ENCODE results near the gene TMEM121. TPM values are rescaled to one million over a fixed set of nuclear protein-coding genes. Genes with fewer than 3 reads are reported as not detected.
"Not testable (repeated sequence)": the region's sequence is repeated elsewhere in the genome, so short reads cannot be mapped to it uniquely, and the experiment has no call there.

The TMEM121 gene
- total RNA-seq, 1 donor from 2014 or later, result 1.5 TPM

- Histone ChIP-seq H3K4me1 (no peaks in the 10 kb centered on the region), H3K27ac (no peak overlapping the region), H3K36me3 (no peaks in the 10 kb centered on the region), H3K4me3 (no peak overlapping the region), H3K9me3 (no peaks in the 10 kb centered on the region), H3K27me3 (no peaks in the 10 kb centered on the region)
- TF ChIP-seq, protein P1, sequence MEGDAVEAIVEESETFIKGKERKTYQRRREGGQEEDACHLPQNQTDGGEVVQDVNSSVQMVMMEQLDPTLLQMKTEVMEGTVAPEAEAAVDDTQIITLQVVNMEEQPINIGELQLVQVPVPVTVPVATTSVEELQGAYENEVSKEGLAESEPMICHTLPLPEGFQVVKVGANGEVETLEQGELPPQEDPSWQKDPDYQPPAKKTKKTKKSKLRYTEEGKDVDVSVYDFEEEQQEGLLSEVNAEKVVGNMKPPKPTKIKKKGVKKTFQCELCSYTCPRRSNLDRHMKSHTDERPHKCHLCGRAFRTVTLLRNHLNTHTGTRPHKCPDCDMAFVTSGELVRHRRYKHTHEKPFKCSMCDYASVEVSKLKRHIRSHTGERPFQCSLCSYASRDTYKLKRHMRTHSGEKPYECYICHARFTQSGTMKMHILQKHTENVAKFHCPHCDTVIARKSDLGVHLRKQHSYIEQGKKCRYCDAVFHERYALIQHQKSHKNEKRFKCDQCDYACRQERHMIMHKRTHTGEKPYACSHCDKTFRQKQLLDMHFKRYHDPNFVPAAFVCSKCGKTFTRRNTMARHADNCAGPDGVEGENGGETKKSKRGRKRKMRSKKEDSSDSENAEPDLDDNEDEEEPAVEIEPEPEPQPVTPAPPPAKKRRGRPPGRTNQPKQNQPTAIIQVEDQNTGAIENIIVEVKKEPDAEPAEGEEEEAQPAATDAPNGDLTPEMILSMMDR (IDR thresholded peaks at IDR 0.05), result no peak
- intact Hi-C loops (cut with DNase I), result no loop called here
- peak; percentile 21 for DNase-seq
- ATAC-seq, result no peak
These were observed 36.4 kb downstream of the TMEM121 start for GRCh38 chr14:105562713-105563346.

DNA sequence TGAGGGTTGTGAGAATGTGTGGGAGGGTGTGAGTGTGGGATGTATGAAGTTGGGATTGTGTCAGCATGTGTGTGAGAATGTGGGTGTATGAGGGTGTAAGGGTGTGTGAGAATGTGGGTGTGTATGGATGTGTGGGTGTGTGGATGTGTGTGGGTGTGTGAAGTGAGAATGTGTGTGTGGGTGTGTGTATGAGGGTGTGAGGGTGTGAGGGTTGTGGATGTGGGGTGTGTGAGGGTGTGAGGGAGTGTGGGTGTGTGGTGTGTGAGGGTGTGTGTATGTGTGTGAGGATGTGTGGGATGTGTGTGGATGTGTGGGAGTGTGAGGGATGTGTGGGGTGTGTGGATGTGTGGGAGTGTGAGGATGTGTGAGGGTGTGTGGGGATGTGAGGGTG lies 37.0 kb downstream of the TMEM121 start:
- no peaks in the 10 kb centered on the region for H3K4me1 ChIP-seq
- no peaks in the 10 kb centered on the region for H3K9me3 ChIP-seq
- H3K4me3 ChIP-seq, result no peak overlapping the region
- no peaks in the 10 kb centered on the region for H3K36me3 ChIP-seq
- TF ChIP-seq, protein P1 (IDR thresholded peaks at IDR 0.05), result no peak
- DNase-seq (peak; percentile 5), ATAC-seq (no peak)
- intact Hi-C loops (cut with DNase I), result no loop called here
- no peak overlapping the region for H3K27ac ChIP-seq
- no peaks in the 10 kb centered on the region for H3K27me3 ChIP-seq

DNA sequence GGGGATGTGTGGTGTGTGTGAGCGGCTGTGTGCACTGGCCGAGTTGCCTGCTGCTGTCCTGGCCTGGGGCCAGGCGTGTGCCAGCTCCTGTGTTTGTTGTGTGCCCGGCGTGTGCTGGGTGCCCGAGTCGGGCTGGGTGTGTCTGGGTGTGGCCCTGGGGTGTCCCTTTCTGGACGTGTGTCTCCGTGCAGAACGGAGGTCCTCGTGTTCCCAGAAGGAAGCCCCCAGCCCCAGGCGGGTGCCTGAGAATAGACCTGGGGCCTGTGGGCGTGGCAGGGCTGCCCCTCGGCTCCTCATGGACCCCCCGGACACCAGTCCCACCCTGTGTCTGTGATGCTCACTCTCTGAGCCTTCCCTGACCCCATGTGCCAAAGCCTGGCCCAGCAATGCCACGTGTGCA lies 38.2 kb downstream of the TMEM121 start:
- H3K9me3 ChIP-seq; H3K36me3 ChIP-seq; intact Hi-C loops (cut with DNase I); H3K4me1 ChIP-seq; H3K27ac ChIP-seq; ATAC-seq; H3K4me3 ChIP-seq; H3K27me3 ChIP-seq: not testable (repeated sequence)
- peak; percentile 52 for DNase-seq

DNA sequence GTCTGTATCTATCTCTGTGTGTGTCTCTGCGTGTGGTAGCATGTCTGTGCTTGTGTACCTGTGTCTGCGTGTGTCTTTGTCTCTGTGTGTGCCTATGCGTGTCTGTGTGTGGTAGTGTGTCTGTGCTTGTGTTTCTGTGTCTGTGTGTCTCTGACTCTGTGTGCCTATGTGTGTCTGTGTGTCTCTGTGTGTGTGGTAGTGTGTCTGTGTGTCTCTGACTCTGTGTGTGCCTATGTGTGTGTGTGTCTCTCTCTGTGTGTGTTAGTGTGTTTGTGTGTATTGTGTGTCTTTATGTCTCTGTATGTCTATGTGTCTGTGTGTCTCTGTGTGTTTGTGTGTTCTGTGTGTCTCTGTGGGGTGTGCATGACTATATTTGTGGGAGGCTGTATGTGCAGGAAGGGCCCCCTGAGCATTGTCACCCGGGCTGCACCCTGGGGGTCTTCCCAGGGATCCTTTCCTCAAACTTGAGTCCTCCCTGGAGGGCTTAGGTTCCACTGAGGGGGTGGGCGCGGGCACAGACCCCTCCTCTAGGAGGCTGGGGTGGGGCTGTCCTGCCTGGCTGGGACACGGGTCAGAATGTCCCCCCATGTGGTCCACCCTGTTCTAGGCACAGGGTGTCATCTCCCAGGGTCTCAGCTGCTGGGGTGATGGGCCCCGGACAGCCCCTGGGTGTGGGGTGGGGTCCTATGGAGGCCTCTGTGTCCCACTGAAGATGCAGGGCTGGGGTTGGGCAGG lies 39.0 kb downstream of the TMEM121 start:
- peak; percentile 38 for DNase-seq

GRCh38 chr14:105566248-105567163 lies 40.1 kb downstream of the TMEM121 start:
- ATAC-seq; H3K9me3 ChIP-seq; intact Hi-C loops (cut with DNase I); H3K27me3 ChIP-seq; H3K36me3 ChIP-seq; H3K27ac ChIP-seq; H3K4me3 ChIP-seq; H3K4me1 ChIP-seq: not testable (repeated sequence)
- peak; percentile 40 for DNase-seq

More for the DNA sequence above, 39.0 kb downstream of the TMEM121 start:
- H3K4me1 ChIP-seq; intact Hi-C loops (cut with DNase I); ATAC-seq; H3K36me3 ChIP-seq; H3K4me3 ChIP-seq; H3K9me3 ChIP-seq; H3K27me3 ChIP-seq; H3K27ac ChIP-seq: not testable (repeated sequence)

DNA sequence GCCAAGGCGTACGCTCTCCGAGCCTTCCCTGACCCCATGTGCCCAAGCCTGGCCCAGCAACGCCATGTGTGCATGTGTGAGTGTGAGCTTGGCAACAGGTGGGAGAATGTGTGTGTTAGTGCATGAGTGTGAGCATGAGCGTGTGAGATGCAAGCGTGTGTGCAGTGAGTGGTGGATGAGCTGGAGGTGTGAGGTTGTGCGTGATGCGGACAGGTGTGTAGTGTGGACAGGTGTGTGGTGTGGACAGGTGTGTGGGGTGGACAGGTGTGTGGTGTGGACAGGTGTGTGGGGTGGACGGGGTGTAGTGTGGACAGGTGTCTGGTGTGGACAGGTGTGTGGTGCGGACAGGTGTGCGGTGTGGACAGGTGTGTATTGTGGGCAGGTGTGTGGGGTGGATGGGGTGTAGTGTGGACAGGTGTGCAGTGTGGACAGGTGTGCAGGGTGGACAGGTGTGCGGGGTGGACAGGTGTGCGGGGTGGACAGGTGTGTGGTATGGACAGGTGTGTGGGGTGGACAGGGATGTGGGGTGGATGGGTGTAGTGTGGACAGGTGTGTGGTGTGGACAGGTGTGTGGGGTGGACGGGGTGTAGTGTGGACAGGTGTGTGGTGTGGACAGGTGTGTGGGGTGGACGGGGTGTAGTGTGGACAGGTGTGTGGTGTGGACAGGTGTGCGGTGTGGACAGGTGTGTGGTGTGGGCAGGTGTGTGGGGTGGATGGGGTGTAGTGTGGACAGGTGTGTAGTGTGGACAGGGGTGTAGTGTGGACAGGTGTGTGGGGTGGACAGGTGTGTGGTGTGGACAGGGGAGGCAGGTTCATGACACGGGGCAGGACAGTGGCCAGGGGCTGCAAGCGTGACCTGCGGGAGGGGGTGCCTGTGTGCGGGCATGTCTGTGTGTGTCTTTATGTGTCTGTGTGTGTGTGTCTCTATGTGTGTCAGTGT lies 41.1 kb downstream of the TMEM121 start:
- H3K36me3 ChIP-seq; intact Hi-C loops (cut with DNase I); H3K4me1 ChIP-seq; H3K4me3 ChIP-seq; H3K27ac ChIP-seq; H3K27me3 ChIP-seq; H3K9me3 ChIP-seq; ATAC-seq: not testable (repeated sequence)
- DNase-seq, result peak; percentile 40

DNA sequence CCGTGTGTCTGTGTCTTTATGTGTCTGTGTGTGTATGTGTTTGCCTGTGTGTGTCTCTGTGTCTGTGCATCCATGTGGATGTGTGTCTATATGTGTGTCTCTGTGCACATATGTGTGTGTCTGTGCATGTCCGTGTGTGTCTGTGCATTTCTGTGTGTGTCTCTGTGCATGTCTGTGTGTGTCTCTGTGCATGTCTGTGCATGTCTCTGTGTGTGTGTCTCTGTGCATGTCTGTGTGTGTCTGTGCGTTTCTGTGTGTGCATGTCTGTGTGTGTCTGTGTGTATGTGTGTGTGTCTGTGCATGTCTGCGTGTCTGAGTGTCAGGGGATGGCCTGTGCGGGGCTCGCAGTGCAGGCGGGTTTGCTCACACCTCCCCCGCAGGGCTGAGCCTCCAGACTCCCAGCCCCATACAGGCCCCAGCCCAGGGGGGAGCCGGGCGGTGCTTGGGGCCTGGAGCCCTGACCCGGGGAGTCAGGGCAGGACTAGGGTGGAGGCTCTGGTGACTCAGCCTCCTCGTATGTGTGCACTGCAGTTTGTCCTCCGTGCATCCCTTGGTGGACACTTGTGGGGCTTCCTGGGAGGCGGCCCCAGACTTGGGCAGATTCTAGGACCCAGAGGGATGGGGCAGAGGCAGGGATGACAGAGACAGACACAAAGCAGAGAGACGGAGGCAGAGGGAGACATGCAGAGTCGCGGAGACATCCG lies 41.9 kb downstream of the TMEM121 start:
- DNase-seq, result peak; percentile 45
- H3K27me3 ChIP-seq; H3K27ac ChIP-seq; H3K4me1 ChIP-seq; ATAC-seq; H3K9me3 ChIP-seq; intact Hi-C loops (cut with DNase I); H3K4me3 ChIP-seq; H3K36me3 ChIP-seq: not testable (repeated sequence)

All from upper lobe of right lung (tissue), 1 donor.